SKM-1 (cell line): ENCODE data around the gene HPN.

Source experiments
- DNase-seq: peaks from one replicate; lab custom pipeline; 2025; ENCODE audit not compliant: unreplicated experiment; lab: John Stamatoyannopoulos, UW

The HPN gene

DNA sequence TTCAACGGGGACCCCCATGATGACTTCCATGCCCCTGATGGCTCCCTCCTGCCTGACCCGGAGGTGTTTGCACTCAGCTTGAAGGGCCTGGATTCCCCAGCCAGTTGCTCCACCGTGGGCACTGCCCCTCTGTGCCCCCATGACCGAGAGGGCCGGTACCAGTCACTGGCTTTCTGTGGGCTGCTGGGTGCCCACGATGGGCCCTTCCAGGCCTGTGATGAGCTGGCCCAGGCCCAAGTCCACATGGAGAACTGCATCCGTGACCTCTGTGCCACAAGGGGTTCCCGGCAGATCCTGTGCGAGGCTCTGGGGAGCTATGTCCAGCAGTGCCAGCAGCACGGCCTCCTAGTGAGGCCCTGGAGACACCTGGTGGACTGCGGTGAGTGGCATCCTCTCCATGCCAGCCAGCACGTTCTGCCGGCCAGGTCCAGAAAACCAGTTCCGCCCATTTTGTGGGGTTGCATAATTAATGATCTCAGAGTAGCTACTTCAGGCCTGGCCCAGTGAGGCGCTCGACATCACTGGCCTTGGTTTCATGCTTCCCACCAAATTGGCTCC, 39.2 kb downstream of the HPN start:
- no peak for DNase-seq

GRCh38 chr19:35081201-35081600, 39.7 kb downstream of the HPN start:
- no peak for DNase-seq

DNA sequence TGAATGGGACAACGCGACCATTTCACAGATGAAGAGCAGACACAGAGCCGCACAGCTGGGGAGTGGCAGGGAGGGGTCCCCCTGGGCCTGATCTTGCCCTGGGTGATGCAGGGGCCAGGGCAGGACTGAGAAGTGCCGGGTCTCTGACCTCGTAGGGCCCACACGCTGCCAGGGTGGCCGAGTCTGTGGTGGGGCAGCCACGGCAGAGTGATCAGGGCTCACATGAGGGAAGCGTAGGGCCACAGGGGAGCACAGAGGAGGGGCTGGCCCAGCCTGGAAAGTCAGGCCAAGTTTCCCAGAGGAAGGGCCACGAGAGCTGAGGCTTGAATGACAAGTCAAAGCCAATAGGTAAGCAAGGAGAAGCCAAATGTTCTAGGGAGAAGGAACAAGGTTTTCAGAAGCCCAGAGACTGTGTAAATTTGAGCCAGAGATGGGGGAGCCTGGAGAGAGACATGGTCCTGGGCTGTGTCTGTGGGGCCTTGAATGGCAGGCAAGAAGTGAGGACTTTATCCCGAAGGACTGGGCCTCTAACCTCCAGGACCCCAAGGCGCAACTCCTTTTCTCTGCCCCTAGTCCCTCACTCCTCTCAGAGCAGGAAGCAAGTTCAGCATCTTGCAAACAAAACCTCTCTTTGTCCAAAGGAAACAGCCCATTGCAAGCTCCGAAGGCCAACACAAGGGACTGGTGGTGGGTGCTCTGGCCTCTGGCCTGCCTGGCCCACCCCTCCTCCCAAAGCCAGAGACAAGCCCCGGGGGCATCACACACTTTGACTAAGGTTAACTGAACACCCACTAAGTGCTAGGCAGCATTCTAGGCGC, 42.4 kb downstream of the HPN start:
- DNase-seq: no peak

DNA sequence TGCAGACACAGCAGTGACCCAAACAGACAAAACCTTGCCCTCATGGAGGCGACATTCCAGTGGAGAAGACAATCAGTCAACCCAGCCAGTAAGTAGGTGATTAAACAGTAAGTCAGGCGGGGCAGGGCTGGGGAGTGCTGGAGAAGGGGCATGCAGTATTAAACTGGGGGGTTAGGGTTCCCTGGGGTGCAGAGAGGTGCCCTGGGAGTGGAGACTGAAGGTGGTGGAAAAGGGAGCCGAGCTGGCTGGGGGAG, 42.9 kb downstream of the HPN start:
- DNase-seq: no peak

GRCh38 chr19:35085947-35086346, 44.4 kb downstream of the HPN start:
- no peak for DNase-seq

DNA sequence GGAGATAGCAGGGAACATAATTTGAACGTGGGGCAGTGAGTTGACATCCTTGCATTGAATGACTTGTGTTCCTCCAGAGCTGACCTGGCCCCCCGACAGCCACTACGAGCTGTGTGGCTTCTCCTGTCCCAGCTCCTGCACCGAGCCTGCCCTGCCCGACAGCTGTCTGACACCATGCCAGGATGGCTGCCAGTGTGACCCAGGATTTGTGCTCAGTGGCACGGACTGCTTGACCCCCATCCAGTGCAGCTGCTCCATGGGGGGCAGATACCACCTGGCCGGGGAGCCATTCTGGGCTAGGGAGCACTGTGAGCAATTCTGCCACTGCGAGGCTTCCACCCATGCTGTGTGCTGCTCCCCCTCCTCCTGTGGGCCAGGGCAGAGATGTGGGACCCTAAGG, 44.9 kb downstream of the HPN start:
- DNase-seq: no peak

GRCh38 chr19:35087393-35087792, 45.9 kb downstream of the HPN start:
- DNase-seq: no peak

DNA sequence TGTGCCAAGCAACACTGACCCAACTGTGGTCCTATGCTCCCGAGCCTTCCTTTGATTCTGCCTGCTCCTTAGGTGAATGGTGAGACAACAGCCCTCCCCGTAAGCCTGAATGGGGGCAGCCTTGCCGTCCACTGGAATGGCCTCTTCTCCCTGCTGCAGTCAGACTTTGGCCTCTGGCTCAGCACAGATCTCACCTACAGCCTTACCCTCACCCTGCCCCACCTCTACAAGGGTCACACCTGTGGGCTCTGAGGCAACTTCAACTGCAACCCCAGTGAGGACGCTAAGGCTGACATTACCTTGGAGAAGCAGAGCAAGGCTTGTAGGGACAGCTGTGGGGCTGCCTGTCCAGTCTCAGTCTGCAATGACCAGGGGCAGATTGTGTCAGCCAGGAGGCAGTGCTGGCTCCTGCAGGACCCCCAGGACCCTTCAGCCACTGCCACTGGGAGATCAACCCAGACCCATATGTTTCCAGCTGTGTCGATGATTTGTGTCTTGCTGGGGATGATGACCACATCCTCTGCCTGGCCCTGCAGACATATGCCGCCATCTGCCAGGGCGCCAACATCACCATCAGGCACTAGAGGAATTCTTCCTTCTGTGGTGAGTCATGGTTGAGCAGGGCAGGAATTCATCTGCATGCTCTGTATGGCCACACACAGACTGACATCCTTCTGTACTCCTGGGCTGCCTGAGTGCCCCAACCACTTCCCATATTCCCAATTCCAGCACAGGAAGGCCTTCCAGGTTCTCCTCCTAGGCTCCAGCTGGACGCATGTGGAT, 46.8 kb downstream of the HPN start:
- no peak for DNase-seq

DNA sequence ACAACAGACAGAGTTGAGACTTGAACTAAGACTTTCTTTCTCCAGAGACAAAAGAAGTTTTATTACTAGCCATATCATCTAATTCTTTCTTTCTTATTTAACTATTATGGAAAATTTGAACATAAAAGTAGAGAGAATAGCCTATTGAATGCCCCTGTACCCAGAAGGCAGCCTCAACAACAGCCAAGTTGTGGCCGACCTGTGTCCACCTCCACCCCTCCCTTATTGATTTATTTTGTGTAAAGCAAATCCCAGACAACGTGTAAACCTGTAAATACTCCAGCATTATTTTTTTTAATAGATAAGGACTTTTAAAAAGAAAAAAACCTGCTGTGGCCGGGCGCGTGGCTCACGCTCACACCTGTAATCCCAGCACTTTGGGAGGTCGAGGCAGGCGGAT, 48.0 kb downstream of the HPN start:
- no peak for DNase-seq

DNA sequence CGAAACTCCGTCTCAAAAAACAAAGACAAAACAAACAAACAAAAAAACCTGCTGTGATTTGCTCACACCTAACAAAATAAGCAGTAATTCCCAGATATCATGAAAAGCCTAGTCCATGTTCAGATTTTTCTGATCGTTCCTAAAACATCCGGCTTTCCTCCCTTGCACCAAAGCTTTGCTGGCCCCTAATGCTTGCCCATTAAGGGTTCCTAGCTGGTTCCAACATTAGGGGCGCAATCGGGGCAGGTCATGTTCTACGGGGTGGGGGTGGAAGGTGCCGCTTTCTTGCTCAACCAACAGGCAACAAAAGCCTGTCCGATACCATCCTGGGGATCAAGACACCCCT, 48.6 kb downstream of the HPN start:
- DNase-seq: no peak

DNA sequence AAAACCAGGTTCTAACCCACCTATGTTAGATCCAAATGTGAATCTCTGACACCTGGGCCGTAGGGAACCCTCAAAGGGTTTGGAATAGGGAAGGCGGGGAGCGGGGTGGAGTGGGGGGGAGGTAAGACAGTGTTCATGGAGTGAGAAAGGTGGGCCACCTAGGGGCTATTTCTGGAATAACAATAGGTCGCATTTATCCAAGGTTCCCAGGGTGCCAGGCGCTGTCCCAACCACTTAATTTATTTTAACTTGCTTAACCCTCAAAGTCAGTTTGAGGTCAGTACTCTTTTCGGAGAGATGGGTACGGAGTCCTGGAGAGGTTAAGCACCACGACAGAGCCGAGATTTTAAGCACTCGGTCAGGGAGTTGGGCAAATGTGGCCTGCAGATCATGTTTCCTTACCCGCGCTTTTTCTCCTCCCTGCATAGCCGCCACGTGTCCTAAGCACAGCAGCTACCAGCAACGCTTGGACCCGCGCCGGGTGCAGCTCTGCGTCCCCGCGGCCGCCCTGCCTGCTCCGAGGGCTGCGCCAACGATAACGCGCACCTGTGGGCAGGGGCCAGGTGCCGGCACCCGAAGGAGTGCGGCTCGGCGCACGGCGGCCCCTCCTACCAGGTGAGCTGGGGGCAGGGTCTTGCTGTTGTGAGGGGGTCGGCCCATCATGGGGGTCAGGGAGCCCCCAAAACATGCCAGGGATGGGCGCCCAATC, 49.1 kb downstream of the HPN start:
- DNase-seq: peak; percentile 33

GRCh38 chr19:35093430-35093829, 51.9 kb downstream of the HPN start:
- DNase-seq: no peak

- DNase-seq: no peak
Measured at GRCh38 chr19:35093941-35094647, 52.6 kb downstream of the HPN start.

GRCh38 chr19:35094656-35095055, 53.1 kb downstream of the HPN start:
- DNase-seq: no peak

DNA sequence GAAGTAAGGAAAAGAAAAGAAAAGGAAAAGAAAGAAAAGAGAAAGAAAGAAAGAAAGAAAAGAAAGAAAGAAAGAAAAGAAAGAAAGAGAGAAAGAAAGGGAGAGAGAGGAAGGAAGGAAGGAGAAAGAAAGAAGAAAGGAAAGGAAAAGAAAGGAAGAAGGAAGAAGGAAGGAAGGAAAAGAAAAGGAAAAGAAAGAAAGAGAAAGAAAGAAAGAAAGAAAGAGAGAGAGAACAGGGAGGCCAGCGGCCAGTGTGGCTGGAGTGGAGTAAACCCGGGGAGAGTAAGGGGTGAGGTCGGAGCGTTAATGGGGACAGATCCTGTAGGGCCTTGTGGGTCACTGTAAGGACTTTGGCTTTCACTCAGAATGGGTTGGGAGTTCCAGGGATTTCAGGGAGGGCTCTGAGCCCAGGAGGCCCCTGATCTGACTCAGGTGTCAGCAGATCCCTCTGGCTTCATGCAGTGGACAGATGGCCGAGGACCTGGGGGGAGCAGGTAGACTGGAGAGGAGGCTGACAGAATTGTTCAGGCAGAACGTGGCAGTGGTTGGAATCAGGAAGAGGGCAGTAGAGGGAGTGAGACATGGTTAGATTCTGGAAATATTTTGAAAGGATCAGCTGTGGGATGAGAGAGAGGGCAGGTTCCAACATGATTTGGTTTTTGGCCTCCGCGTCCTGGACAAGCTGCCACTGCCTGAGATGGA, 54.3 kb downstream of the HPN start:
- DNase-seq: no peak

DNA sequence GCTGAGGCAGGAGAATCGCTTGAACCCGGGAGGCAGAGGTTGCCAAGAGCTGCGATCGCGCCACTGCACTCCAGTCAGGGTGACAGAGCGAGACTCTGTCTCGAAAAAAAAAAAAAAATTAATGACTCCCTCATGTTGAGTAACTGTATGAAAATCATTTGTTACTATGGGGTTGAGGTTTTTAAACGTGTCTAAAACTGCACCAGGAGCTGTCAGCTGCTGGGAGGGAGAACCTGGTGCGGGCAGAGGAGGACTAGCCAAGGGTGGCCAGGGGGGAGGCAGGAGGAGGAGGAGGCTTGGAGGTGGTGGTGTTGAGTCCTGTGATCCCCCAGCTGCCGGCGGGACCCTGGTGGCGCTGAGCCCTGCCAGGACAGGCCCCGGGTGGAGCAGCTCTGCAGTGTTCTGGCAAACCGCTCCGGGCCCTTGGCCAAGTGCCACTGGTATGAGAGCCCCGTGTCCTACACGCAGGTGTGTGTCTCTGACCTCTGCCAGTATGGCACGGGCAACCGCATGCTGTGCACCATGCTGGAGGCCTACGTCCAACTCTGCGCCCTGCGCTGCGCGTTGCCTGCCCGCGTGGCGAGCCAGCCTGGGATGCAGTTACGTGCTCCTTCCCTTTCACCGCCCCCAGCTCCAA, 57.0 kb downstream of the HPN start:
- no peak for DNase-seq

DNA sequence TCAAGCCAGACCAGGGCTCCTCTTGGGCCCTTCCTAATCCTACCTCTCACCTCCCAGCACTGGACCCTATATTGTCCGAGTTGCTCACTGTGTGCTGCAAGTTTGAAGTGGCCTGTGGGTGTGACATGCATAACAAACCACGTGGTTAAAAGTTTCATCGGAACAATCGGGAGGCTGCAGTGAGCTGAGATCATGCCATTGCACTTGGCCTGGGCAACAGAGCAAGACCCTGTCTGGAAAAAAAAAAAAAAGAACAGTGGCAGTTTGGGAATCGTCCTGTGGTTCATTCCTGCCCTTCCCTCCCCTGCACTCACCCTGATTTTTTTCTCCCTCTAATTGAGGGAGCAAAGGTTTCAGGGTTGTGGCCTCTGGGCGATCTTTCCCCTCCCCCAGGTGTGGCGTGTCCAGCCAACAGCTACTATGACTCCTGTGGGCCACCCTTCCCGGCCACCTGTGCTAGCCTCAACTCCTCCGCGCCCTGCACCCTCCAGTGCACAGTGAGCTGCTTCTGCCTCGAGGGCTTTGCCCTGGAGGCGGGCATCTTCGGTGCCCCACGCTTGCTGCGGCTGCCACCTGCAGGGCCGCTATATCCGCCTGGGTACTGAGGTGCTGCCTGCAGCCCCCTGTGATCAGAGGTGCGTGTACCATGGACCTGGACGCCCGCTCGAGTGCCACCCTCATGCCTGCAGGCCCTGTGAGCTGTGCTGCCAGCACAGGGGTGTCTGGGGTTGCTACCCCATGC, 57.8 kb downstream of the HPN start:
- no peak for DNase-seq

- no peak for DNase-seq
Measured at GRCh38 chr19:35099897-35100275, 58.4 kb downstream of the HPN start.
